ENCODE data around the gene RXYLT1.
"Not testable (repeated sequence)": the region's sequence is repeated elsewhere in the genome, so short reads cannot be mapped to it uniquely, and the experiment has no call there.

RXYLT1 gene

GRCh38 chr12:63841011-63841410 is 61.3 kb downstream of the RXYLT1 start:
- Histone ChIP-seq H3K79me2 (ENCODE audit: insufficient read depth, low read depth) (no peaks in the 10 kb centered on the region), H3K36me3 (ENCODE audit: insufficient read depth) (no peaks in the 10 kb centered on the region), H3K9ac (no peak overlapping the region), H4K20me1 (ENCODE audit: insufficient read depth) (no peaks in the 10 kb centered on the region), H3K4me2 (no peak overlapping the region), H3K27me3 (ENCODE audit: insufficient read depth, low read depth) (no peaks in the 10 kb centered on the region), H2AFZ (ENCODE audit: low read depth) (no peak overlapping the region), H3K4me1 (ENCODE audit: low read depth, poor library complexity, severe bottlenecking) (peaks cover 22% of the 10 kb centered on the region), H3K27ac (no peak overlapping the region), H3K4me3 (IDR thresholded peaks at IDR 0.05; ENCODE audit: insufficient read depth, low read depth, low read length) (no peak overlapping the region)
- TF ChIP-seq CTCF (conservative IDR thresholded peaks at IDR 0.05; ENCODE audit: low read depth, low read length) = no peak

GRCh38 chr12:63841571-63841970 is 61.9 kb downstream of the RXYLT1 start:
- no peaks in the 10 kb centered on the region for H3K36me3 ChIP-seq (ENCODE audit: insufficient read depth)
- no peak overlapping the region for H3K4me2 ChIP-seq
- H3K4me1 ChIP-seq (ENCODE audit: low read depth, poor library complexity, severe bottlenecking) = peaks cover 22% of the 10 kb centered on the region
- H3K27ac ChIP-seq = no peak overlapping the region
- no peak overlapping the region for H3K9ac ChIP-seq
- H4K20me1 ChIP-seq (ENCODE audit: insufficient read depth) = no peaks in the 10 kb centered on the region
- no peak overlapping the region for H2AFZ ChIP-seq (ENCODE audit: low read depth)
- no peak for TF ChIP-seq CTCF (conservative IDR thresholded peaks at IDR 0.05; ENCODE audit: low read depth, low read length)
- no peaks in the 10 kb centered on the region for H3K27me3 ChIP-seq (ENCODE audit: insufficient read depth, low read depth)
- no peaks in the 10 kb centered on the region for H3K79me2 ChIP-seq (ENCODE audit: insufficient read depth, low read depth)
- no peak overlapping the region for H3K4me3 ChIP-seq (IDR thresholded peaks at IDR 0.05; ENCODE audit: insufficient read depth, low read depth, low read length)

GRCh38 chr12:63842750-63843149 is 63.0 kb downstream of the RXYLT1 start:
- H2AFZ ChIP-seq (ENCODE audit: low read depth); H3K79me2 ChIP-seq (ENCODE audit: insufficient read depth, low read depth); H3K36me3 ChIP-seq (ENCODE audit: insufficient read depth); H3K4me2 ChIP-seq; H4K20me1 ChIP-seq (ENCODE audit: insufficient read depth); H3K27me3 ChIP-seq (ENCODE audit: insufficient read depth, low read depth); H3K27ac ChIP-seq; H3K4me3 ChIP-seq (IDR thresholded peaks at IDR 0.05; ENCODE audit: insufficient read depth, low read depth, low read length); H3K9ac ChIP-seq: not testable (repeated sequence)
- peaks cover 22% of the 10 kb centered on the region for H3K4me1 ChIP-seq (ENCODE audit: low read depth, poor library complexity, severe bottlenecking)

GRCh38 chr12:63843254-63843720 is 63.6 kb downstream of the RXYLT1 start:
- peaks cover 21% of the 10 kb centered on the region for H3K4me1 ChIP-seq (ENCODE audit: low read depth, poor library complexity, severe bottlenecking)
- peak overlapping the region; percentile 99 for H2AFZ ChIP-seq (ENCODE audit: low read depth)
- H3K36me3 ChIP-seq (ENCODE audit: insufficient read depth) = no peaks in the 10 kb centered on the region
- H3K4me3 ChIP-seq (IDR thresholded peaks at IDR 0.05; ENCODE audit: insufficient read depth, low read depth, low read length) = no peak overlapping the region
- no peak for TF ChIP-seq CTCF (conservative IDR thresholded peaks at IDR 0.05; ENCODE audit: low read depth, low read length)
- no peaks in the 10 kb centered on the region for H3K27me3 ChIP-seq (ENCODE audit: insufficient read depth, low read depth)
- no peaks in the 10 kb centered on the region for H3K79me2 ChIP-seq (ENCODE audit: insufficient read depth, low read depth)
- H3K4me2 ChIP-seq = peak overlapping the region; percentile 47
- no peaks in the 10 kb centered on the region for H4K20me1 ChIP-seq (ENCODE audit: insufficient read depth)
- H3K27ac ChIP-seq = no peak overlapping the region
- peak overlapping the region; percentile 57 for H3K9ac ChIP-seq

- no peak overlapping the region for H3K27ac ChIP-seq
- H3K27me3 ChIP-seq (ENCODE audit: insufficient read depth, low read depth) = no peaks in the 10 kb centered on the region
- peak overlapping the region; percentile 99 for H2AFZ ChIP-seq (ENCODE audit: low read depth)
- H4K20me1 ChIP-seq (ENCODE audit: insufficient read depth) = no peaks in the 10 kb centered on the region
- peaks cover 18% of the 10 kb centered on the region for H3K4me1 ChIP-seq (ENCODE audit: low read depth, poor library complexity, severe bottlenecking)
- H3K36me3 ChIP-seq (ENCODE audit: insufficient read depth) = no peaks in the 10 kb centered on the region
- H3K9ac ChIP-seq = peak overlapping the region; percentile 57
- no peak overlapping the region for H3K4me3 ChIP-seq (IDR thresholded peaks at IDR 0.05; ENCODE audit: insufficient read depth, low read depth, low read length)
- H3K79me2 ChIP-seq (ENCODE audit: insufficient read depth, low read depth) = no peaks in the 10 kb centered on the region
- peak; percentile 80 for TF ChIP-seq CTCF (conservative IDR thresholded peaks at IDR 0.05; ENCODE audit: low read depth, low read length)
- peak overlapping the region; percentile 47 for H3K4me2 ChIP-seq
Observed at GRCh38 chr12:63843721-63844390, 64.1 kb downstream of the RXYLT1 start.

Data from KMS-11 (cell line).